Measurements from ENCODE around the gene LRRC49.
A peak's percentile ranks its signal among the peaks of the same experiment; 100 is the strongest.

The LRRC49 gene

GRCh38 chr15:71088683-71089082 lies 196.1 kb downstream of the LRRC49 start:
- H3K4me3 ChIP-seq (replicated peaks; ENCODE audit: low read depth, low read length), result no peak overlapping the region
- no peak for DNase-seq (ENCODE audit: low read depth)

GRCh38 chr15:71089801-71090200 lies 197.2 kb downstream of the LRRC49 start:
- DNase-seq (ENCODE audit: low read depth), result no peak
- TF ChIP-seq CTCF (IDR thresholded peaks at IDR 0.05; ENCODE audit: low read length, missing control alignments), result no peak
- no peak overlapping the region for H3K4me3 ChIP-seq (replicated peaks; ENCODE audit: low read depth, low read length)

More at GRCh38 chr15:71088683-71089082, 196.1 kb downstream of the LRRC49 start:
- TF ChIP-seq CTCF (IDR thresholded peaks at IDR 0.05; ENCODE audit: low read length, missing control alignments), result no peak

- DNase-seq (ENCODE audit: low read depth), result no peak
- no peak overlapping the region for H3K4me3 ChIP-seq (replicated peaks; ENCODE audit: low read depth, low read length)
- TF ChIP-seq CTCF (IDR thresholded peaks at IDR 0.05; ENCODE audit: low read length, missing control alignments), result no peak
Measured at GRCh38 chr15:71091601-71092000, 199.0 kb downstream of the LRRC49 start.

- no peak for DNase-seq (ENCODE audit: low read depth)
- TF ChIP-seq CTCF (IDR thresholded peaks at IDR 0.05; ENCODE audit: low read length, missing control alignments), result no peak
- H3K4me3 ChIP-seq (replicated peaks; ENCODE audit: low read depth, low read length), result no peak overlapping the region
Measured at GRCh38 chr15:71092056-71092600, 199.5 kb downstream of the LRRC49 start.

GRCh38 chr15:71093054-71094024 lies 200.7 kb downstream of the LRRC49 start:
- H3K4me3 ChIP-seq (replicated peaks; ENCODE audit: low read depth, low read length), result no peak overlapping the region
- no peak for TF ChIP-seq CTCF (IDR thresholded peaks at IDR 0.05; ENCODE audit: low read length, missing control alignments)
- DNase-seq (ENCODE audit: low read depth), result peak; percentile 51

- no peak overlapping the region for H3K4me3 ChIP-seq (replicated peaks; ENCODE audit: low read depth, low read length)
- no peak for TF ChIP-seq CTCF (IDR thresholded peaks at IDR 0.05; ENCODE audit: low read length, missing control alignments)
- no peak for DNase-seq (ENCODE audit: low read depth)
Measured at GRCh38 chr15:71094137-71094536, 201.5 kb downstream of the LRRC49 start.

All from fibroblast of pulmonary artery (primary cell).